ENCODE measurements around the gene C1QTNF12. TPM values are rescaled to one million over a fixed set of nuclear protein-coding genes. Genes with fewer than 3 reads are reported as not detected.

Gene C1QTNF12
- total RNA-seq, 1 experiment from 2014 or later: 4.4 TPM

DNA sequence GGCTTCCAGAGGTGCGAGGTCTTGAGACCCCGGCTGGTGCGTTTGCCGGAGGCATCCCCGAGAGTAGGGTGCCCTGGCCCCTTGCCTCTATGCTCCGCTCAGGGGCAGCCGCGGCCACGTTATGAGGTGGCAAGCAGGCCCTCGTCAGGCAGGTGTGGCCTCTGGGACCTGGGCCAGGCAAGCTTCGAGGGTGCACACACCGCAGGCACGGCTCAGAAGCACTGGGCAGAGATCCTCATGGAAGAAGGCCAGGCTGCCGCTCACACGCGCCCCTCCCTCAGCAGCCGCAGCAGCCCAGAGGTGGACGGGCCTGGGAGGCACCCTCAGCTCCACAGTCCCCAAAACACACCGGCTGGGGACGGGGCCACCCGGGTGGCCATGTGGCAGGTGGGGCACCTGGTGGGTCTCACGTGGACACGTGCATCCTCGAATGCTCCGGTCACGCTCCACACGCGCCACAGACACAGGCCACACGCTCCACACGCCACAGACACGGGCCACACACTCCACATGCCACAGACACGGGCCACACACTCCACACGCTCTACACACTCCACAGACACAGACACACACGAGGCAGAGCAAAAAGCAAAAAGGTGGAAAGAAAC lies 21.2 kb downstream of the C1QTNF12 start:
- H3K27ac Mint-ChIP-seq: peak overlapping the region in 1 of 3 experiments; percentile 5; a peak in 1 of 7 replicates
- no peak overlapping the region for H3K4me3 Mint-ChIP-seq

More for the DNA sequence above, 21.2 kb downstream of the C1QTNF12 start:
- peaks cover 2% of the 10 kb centered on the region; the same call in 1 of the 2 replicates for H3K79me2 ChIP-seq (ENCODE audit: insufficient read depth, low read length)
- no peak overlapping the region for H2AFZ ChIP-seq (ENCODE audit: low read length)
- no peak overlapping the region for H3K56ac ChIP-seq (ENCODE audit: insufficient read length, low read depth, low read length)
- H4K91ac ChIP-seq (ENCODE audit: insufficient read length, low read depth, low read length): no peak overlapping the region
- Mint-ChIP-seq H3K27me3 (ENCODE audit: low read depth) (no peaks in the 10 kb centered on the region), H3K36me3 (ENCODE audit: insufficient read depth in 1 of 3, low read depth in 3 of 3) (peaks cover 30 to 68% (median 51%) of the 10 kb centered on the region in 3 experiments), H3K9me3 (no peaks in the 10 kb centered on the region; a peak in 1 of 5 replicates), H3K4me1 (no peaks in the 10 kb centered on the region; a peak in 1 of 4 replicates)
- H3K4me2 ChIP-seq (ENCODE audit: insufficient read depth, insufficient read length, low read length): no peak overlapping the region
- peaks cover 2% of the 10 kb centered on the region for H3K79me1 ChIP-seq (ENCODE audit: insufficient read depth, low read depth, low read length, poor library complexity, severe bottlenecking)
- H3K14ac ChIP-seq (ENCODE audit: insufficient read depth, low read length): no peak overlapping the region
- TF ChIP-seq, protein P1, sequence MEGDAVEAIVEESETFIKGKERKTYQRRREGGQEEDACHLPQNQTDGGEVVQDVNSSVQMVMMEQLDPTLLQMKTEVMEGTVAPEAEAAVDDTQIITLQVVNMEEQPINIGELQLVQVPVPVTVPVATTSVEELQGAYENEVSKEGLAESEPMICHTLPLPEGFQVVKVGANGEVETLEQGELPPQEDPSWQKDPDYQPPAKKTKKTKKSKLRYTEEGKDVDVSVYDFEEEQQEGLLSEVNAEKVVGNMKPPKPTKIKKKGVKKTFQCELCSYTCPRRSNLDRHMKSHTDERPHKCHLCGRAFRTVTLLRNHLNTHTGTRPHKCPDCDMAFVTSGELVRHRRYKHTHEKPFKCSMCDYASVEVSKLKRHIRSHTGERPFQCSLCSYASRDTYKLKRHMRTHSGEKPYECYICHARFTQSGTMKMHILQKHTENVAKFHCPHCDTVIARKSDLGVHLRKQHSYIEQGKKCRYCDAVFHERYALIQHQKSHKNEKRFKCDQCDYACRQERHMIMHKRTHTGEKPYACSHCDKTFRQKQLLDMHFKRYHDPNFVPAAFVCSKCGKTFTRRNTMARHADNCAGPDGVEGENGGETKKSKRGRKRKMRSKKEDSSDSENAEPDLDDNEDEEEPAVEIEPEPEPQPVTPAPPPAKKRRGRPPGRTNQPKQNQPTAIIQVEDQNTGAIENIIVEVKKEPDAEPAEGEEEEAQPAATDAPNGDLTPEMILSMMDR (conservative IDR thresholded peaks at IDR 0.05): no peak
- H3K9me3 ChIP-seq (ENCODE audit: control insufficient read depth, low read depth, low read length): no peaks in the 10 kb centered on the region
- H3K4ac ChIP-seq (ENCODE audit: low read depth, low read length): no peak overlapping the region
- H3K23me2 ChIP-seq (ENCODE audit: insufficient read length, low read depth, low read length, poor library complexity, severe bottlenecking): no peaks in the 10 kb centered on the region
- no peak overlapping the region for H2BK5ac ChIP-seq (ENCODE audit: insufficient read length, low read length)
- no peak overlapping the region for H4K8ac ChIP-seq (replicated peaks; ENCODE audit: insufficient read length, low read depth, low read length)
- H2BK20ac ChIP-seq (ENCODE audit: low read depth, low read length, poor library complexity, severe bottlenecking): no peak overlapping the region
- no peak overlapping the region for H2BK15ac ChIP-seq (ENCODE audit: low read depth, low read length)
- H3K4me1 ChIP-seq (ENCODE audit: insufficient read depth, low read length): no peaks in the 10 kb centered on the region
- no peak overlapping the region for H3K18ac ChIP-seq (ENCODE audit: insufficient read length, low read depth, low read length)
- no peak overlapping the region for H3K27ac ChIP-seq (ENCODE audit: insufficient read length, low read depth, low read length)
- no peaks in the 10 kb centered on the region for H4K20me1 ChIP-seq (ENCODE audit: control insufficient read depth, insufficient read depth, insufficient read length)
- WGBS (ENCODE audit: extremely low coverage, insufficient read length, low lambda C conversion rate): no CpG with 5 or more reads among the region's 34 CpGs
- DNase-seq: no peak
- H2BK120ac ChIP-seq (ENCODE audit: low read depth, low read length, poor library complexity, severe bottlenecking): no peak overlapping the region
- no peak overlapping the region for H4K5ac ChIP-seq (ENCODE audit: insufficient read length, low read depth, low read length)
- H3K9ac ChIP-seq (ENCODE audit: extremely low read depth, insufficient read length, low read length): no peak overlapping the region
- no peak overlapping the region for H2BK12ac ChIP-seq (ENCODE audit: insufficient read length, low read depth, low read length)
- H3T11ph ChIP-seq (ENCODE audit: low read length): no peak overlapping the region
- H3K27me3 ChIP-seq (ENCODE audit: insufficient read depth, low read length): no peaks in the 10 kb centered on the region
- no peak overlapping the region for H2AK5ac ChIP-seq (ENCODE audit: insufficient read length, low read length)
- H3K23ac ChIP-seq (ENCODE audit: insufficient read length, low read depth, low read length): no peak overlapping the region
